Heart right ventricle (tissue), 16 donors: ENCODE results near the gene TMPRSS13. TPM values are rescaled to one million over a fixed set of nuclear protein-coding genes. Genes with fewer than 3 reads are reported as not detected.
A peak's percentile ranks its signal among the peaks of the same experiment; 100 is the strongest.

Source experiments
- ATAC-seq, 8 donors: fragments of 200-7000 bp; cut with Tn5 transposase; one replicate each; pipeline ENCODE4 v1.9.1; 2020; ENCODE audit warnings: mild to moderate bottlenecking in 8 of 8, moderate library complexity in 8 of 8, moderate number of reproducible peaks in 1 of 8
- DNase-seq, 2 donors: peaks; one replicate each; pipeline ENCODE4 v3.0.0-alpha.2; 2020
- H3K27ac ChIP-seq, 10 donors: fragments of 200-600 bp; sonication (generic) in 2 of 10; one replicate each; pipeline versions ENCODE4 v1.5.0 to v1.8.0; 2020 to 2022; ENCODE audit warnings: mild to moderate bottlenecking in 3 of 10
- H3K27me3 ChIP-seq, 7 donors: fragments of 200-600 bp; one replicate each; pipeline ENCODE4 v1.8.0; 2021 to 2022; ENCODE audit warnings: mild to moderate bottlenecking in 2 of 7
- H3K36me3 ChIP-seq, 9 donors: fragments of 200-600 bp; sonication (generic) in 1 of 9; one replicate each; pipeline versions ENCODE4 v1.5.0 to v1.8.0; 2020 to 2022; ENCODE audit warnings: mild to moderate bottlenecking in 2 of 9
- H3K4me1 ChIP-seq, 9 donors: fragments of 200-600 bp; sonication (generic) in 1 of 9; one replicate each; pipeline versions ENCODE4 v1.5.0 to v1.8.0; 2020 to 2022; ENCODE audit warnings: mild to moderate bottlenecking in 4 of 9
- H3K4me3 ChIP-seq, 10 donors: fragments of 200-600 bp; sonication (generic) in 2 of 10; one replicate each; pipeline versions ENCODE4 v1.5.0 to v1.8.0; 2020 to 2022; ENCODE audit warnings: mild to moderate bottlenecking in 7 of 10, moderate library complexity in 2 of 10
- H3K9me3 ChIP-seq, 11 donors: fragments of 200-600 bp in 10 of 11; sonication (generic) in 2 of 11; one replicate each; pipeline versions ENCODE4 v1.5.0 to v1.8.0; 2013 to 2022; ENCODE audit warnings: mild to moderate bottlenecking in 2 of 11, control low read depth in 1 of 11, moderate library complexity in 1 of 11
- WGBS, 2 donors: extraction: QIAGEN DNeasy Blood & Tissue Kit; methylation state at CpG; one replicate each; pipeline ENCODE4 v1.1.7; 2013; ENCODE audit warnings: inconsistent platforms in 1 of 2; 5-methylcytosine and 5-hydroxymethylcytosine counted together
- intact Hi-C, 10 donors: fragments of 100-400 bp; cut with DNase I; formaldehyde crosslinking; loops; one replicate each; pipeline versions ENCODE4 v1.11.1 to v1.14.2; 2022
- polyA plus RNA-seq, 2 donors: library from polyadenylated mRNA; stranded (reverse); fragments of 200-250 nt; gene quantifications; one replicate each; pipeline ENCODE4 v1.2.3, GENCODE V29; 2013
- total RNA-seq, 10 donors: library from RNA; stranded (reverse); fragmentation: NEBNext Ultra II Directional in 3 of 10; extraction: Animal tissue kit (Norgen Biotek cat#: 25700) in 3 of 10; gene quantifications; one replicate each; pipeline versions ENCODE4 v1.2.1 to v1.2.4, GENCODE V29; 2021 to 2023
- TF ChIP-seq, protein P1 (sequence below), 9 donors: fragments of 200-600 bp; sonication (generic) in 2 of 9; IDR thresholded peaks; one replicate each; pipeline versions ENCODE4 v1.5.0 to v1.8.0; 2021 to 2022; ENCODE audit warnings: antibody characterized with exemption in 9 of 9, mild to moderate bottlenecking in 5 of 9, moderate library complexity in 1 of 9
- donor health status: Arrhythmogenic right ventricular cardiomyopathy.
- donor health status: ischemic (EF 13 %, LVEDD 7.1; RV severe dilation, severe dysfunction).
- donor health status: healthy with polysubstance abuse.
- donor health status: DM: no; HTN: yes; CAD: no.
- donor health status: DM: no; HTN: no; CAD: no.
- donor health status: ischemic (EF 25% LVEDD 6.9; RV normal size, moderate dysfunction).
- donor health status: ischemic (EF 25% LVEDD 5.7; RV mildly dilated, moderate dysfunction).
- donor health status: healthy.
- donor health status: DM: yes; HTN: yes; CAD: no.
- donor health status: Ischemic cardiomyopathy.
- donor health status: ischemic (EF 35%, LVEDD 5.7; RV mildly dilated, moderate dysfunction).
- donor health status: nonischemic (EF 11% LVEDD 7.7; RV severe dilation, severe dysfunction).
- donor health status: DM: yes; HTN: yes; CAD: no.
- donor health status: PGD.
- donor health status: ischemic (EF 29% LVEDD 5.4; RV normal size, mild dysfunction).
- donor health status: nonischemic (EF 23%, LVEDD 6.1; RV moderate dilation, normal function).

The TMPRSS13 gene
- total and polyA plus RNA-seq, 12 donors = 0.03 to 0.32 (median 0.18) TPM; not detected in 7

DNA sequence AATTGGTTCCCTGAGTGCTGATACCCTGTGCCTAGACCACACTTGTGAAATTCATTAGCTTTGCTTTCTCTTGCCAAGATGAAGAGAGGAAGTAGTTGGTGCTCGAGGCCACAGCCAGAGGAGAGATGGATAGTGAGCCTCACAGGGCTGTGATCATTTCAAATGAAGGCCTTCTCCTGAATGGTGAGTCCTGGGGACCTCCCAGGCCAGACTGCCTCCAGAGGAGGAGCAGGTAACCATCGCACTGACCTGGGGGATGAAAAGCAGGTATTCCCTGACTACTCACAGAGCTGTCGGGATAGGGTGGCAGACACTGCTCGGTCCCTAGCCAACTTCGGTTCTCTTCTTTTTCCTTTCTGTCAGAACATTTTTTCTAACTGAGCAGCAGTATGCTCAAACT, 48.0 kb downstream of the TMPRSS13 start:
- DNase-seq = no peak
- no peaks in the 10 kb centered on the region for H3K36me3 ChIP-seq
- H3K27ac ChIP-seq = no peak overlapping the region
- TF ChIP-seq, protein P1, sequence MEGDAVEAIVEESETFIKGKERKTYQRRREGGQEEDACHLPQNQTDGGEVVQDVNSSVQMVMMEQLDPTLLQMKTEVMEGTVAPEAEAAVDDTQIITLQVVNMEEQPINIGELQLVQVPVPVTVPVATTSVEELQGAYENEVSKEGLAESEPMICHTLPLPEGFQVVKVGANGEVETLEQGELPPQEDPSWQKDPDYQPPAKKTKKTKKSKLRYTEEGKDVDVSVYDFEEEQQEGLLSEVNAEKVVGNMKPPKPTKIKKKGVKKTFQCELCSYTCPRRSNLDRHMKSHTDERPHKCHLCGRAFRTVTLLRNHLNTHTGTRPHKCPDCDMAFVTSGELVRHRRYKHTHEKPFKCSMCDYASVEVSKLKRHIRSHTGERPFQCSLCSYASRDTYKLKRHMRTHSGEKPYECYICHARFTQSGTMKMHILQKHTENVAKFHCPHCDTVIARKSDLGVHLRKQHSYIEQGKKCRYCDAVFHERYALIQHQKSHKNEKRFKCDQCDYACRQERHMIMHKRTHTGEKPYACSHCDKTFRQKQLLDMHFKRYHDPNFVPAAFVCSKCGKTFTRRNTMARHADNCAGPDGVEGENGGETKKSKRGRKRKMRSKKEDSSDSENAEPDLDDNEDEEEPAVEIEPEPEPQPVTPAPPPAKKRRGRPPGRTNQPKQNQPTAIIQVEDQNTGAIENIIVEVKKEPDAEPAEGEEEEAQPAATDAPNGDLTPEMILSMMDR (IDR thresholded peaks at IDR 0.05) = no peak
- ATAC-seq = no peak
- whole genome bisulfite sequencing, 2 donors = 87 to 92% methylated on average over 5 of the region's 5 CpGs
- intact Hi-C loops = no loop called here
- H3K9me3 ChIP-seq = no peaks in the 10 kb centered on the region
- peaks cover 0 to 36% (median 5%) of the 10 kb centered on the region in 7 donors for H3K27me3 ChIP-seq
- no peak overlapping the region for H3K4me3 ChIP-seq
- peaks cover 0 to 46% (median 29%) of the 10 kb centered on the region in 9 donors for H3K4me1 ChIP-seq

DNA sequence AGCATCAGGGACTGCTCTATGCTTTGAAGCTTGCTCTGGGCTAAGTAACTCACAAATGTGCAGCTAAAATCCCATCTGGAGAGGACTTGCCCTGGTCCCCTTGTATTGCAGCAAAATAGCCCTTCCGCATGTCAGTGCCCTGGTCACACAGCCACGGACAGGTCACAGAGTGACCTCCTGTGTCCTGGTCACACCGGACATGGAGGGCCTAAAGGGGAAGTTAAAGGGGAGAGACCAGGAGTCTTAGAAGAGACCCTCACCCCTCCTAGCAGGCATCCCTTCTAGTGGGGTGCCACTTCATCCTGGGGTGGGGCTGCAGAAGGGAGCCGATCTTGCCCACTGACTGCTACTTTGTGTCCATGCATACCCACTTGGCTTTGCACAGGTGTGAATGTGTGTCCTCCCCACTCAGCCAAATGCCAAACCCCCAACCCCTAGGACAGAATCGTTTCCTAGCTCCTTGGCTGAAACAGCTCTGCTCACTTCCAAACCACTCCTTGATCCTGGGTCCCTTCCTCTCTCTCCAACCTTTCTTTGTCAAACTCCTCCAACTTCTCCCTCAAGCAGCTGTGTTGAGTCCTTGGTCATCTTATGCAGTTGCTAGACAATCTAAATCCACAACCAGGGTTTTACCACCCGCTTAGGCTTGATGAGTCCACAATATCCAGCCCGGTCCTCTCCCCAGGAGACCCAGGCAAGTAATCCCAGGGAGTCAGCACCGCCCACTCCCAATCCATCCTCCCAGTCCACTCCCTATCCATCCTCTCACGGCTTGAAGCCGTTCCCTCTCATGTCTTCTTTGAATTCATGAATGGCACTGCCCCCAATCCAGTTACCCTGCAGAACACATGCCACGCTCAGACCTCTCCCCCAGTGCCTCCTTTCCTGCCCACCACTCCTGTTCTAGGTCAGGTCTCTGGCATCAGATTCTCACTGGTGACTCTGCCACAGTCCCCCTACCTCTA, 49.4 kb downstream of the TMPRSS13 start:
- no peak overlapping the region for H3K4me3 ChIP-seq
- H3K27ac ChIP-seq = no peak overlapping the region
- WGBS, 2 donors = 85 to 90% methylated on average over 11 of the region's 11 CpGs
- no peak for DNase-seq
- no peak for ATAC-seq
- no peaks in the 10 kb centered on the region for H3K36me3 ChIP-seq
- no peaks in the 10 kb centered on the region for H3K9me3 ChIP-seq
- intact Hi-C loops = no loop called here
- H3K4me1 ChIP-seq = peaks cover 0 to 44% (median 30%) of the 10 kb centered on the region in 9 donors
- TF ChIP-seq, protein P1 (IDR thresholded peaks at IDR 0.05) = no peak
- H3K27me3 ChIP-seq = peaks cover 0 to 49% (median 12%) of the 10 kb centered on the region in 7 donors

DNA sequence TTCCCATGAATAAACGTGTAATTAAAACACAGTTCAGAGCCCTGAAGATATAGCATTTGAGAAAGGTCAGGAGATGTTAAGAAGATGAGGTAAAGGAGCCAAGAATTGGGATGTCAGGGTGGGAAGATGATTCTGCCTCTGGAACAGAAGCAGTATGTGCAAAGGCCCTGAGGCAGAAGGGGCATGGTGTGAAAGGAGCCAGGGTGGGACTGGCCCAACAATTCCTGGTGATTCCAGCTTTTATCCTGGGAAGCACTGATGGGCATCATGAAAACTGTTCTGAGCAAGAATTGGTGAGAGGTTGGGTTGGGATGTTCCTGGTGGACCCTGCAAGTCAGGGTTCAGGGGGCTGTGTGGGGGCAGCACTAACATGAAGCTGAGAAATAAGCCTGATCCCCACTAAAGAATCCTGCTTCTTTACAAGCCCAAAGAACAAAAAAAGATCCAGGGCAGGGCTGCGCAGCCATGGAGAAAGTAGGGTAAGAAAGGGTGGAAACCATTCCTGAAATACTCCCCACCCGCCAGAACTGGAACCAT, 50.2 kb downstream of the TMPRSS13 start:
- H3K4me3 ChIP-seq = no peak overlapping the region
- intact Hi-C loops = no loop called here
- TF ChIP-seq, protein P1 (IDR thresholded peaks at IDR 0.05) = no peak
- no peaks in the 10 kb centered on the region for H3K9me3 ChIP-seq
- WGBS, 2 donors = 90 to 91% methylated on average over 3 of the region's 3 CpGs
- ATAC-seq (no peak), DNase-seq (no peak)
- peaks cover 0 to 57% (median 12%) of the 10 kb centered on the region in 7 donors for H3K27me3 ChIP-seq
- no peak overlapping the region for H3K27ac ChIP-seq
- peaks cover 0 to 47% (median 34%) of the 10 kb centered on the region in 9 donors for H3K4me1 ChIP-seq
- no peaks in the 10 kb centered on the region for H3K36me3 ChIP-seq

DNA sequence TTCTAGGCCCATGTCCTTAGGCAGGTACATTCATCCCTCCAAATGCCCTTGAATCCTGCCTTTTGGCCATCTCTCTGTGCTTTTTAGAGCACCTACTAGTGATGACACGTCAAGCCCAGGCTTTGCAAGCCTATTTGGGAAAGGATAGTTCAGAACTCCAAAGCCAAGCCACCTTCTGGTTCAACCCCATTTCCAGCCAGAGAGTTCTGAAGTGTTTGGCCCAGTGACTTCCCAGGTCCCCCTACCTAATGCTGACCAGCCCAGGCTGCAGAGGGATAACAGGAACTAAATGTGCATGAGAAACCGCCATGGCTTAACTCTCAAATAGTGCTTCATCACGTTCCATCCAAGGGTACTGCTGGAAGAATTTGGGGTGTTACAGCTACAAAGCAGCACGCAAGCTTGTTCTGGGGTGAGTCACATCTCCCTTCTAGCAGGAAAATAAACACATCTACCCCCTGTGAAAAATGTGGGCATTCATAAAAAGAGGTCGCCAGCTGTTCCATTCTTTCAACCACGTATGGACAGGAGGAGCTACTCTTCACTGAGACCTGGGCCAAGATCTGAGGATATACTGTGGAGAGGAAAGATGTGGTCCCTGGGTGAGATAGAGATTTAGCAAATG, 50.8 kb downstream of the TMPRSS13 start:
- Histone ChIP-seq H3K9me3 (no peaks in the 10 kb centered on the region), H3K4me1 (peaks cover 0 to 53% (median 39%) of the 10 kb centered on the region in 9 donors), H3K27ac (peak overlapping the region in 6 of 10 donors; percentile 0 to 96 (median 90)), H3K36me3 (no peaks in the 10 kb centered on the region), H3K27me3 (peaks cover 0 to 63% (median 12%) of the 10 kb centered on the region in 7 donors), H3K4me3 (no peak overlapping the region)
- no peak for DNase-seq
- ATAC-seq = no peak
- intact Hi-C loops = no loop called here
- 89% methylated on average over 6 of the region's 6 CpGs for WGBS, 2 donors
- TF ChIP-seq, protein P1 (IDR thresholded peaks at IDR 0.05) = no peak
